Gastroesophageal sphincter (tissue), 4 donors: ENCODE measurements around the gene PTPRN2. TPM values are rescaled to one million over a fixed set of nuclear protein-coding genes. Genes with fewer than 3 reads are reported as not detected.
"Not testable (repeated sequence)": the region's sequence is repeated elsewhere in the genome, so short reads cannot be mapped to it uniquely, and the experiment has no call there.

ENCODE experiments used
- ATAC-seq: fragments of 150-250 bp; one replicate; pipeline ENCODE4 v1.9.1; 2016; ENCODE audit warnings: mild to moderate bottlenecking, moderate library complexity
- H3K27ac ChIP-seq, 4 donors: fragments of 200-600 bp; sonication (generic) in 3 of 4; 1 replicate in 3 of 4; 2 replicates in 1 of 4; pipeline ENCODE4 v1.5.1; 2016 to 2019
- H3K27me3 ChIP-seq: fragments of 200-600 bp; sonication (generic); one replicate; pipeline ENCODE4 v1.5.1; 2019
- H3K36me3 ChIP-seq, 2 donors: fragments of 200-600 bp; sonication (generic); one replicate each; pipeline ENCODE4 v1.5.1; 2019; ENCODE audit warnings: control low read depth in 1 of 2
- H3K4me1 ChIP-seq, 3 donors: fragments of 200-600 bp; sonication (generic); 1 replicate in 2 of 3; 2 replicates in 1 of 3; pipeline ENCODE4 v1.5.1; 2016 to 2019; ENCODE audit warnings: control low read depth in 2 of 3
- H3K4me3 ChIP-seq, 2 donors: fragments of 200-600 bp; sonication (generic); one replicate each; pipeline ENCODE4 v1.5.1; 2019; ENCODE audit warnings: mild to moderate bottlenecking in 1 of 2, moderate library complexity in 1 of 2
- H3K9me3 ChIP-seq, 3 donors: fragments of 200-600 bp; sonication (generic); one replicate each; pipeline ENCODE4 v1.5.1; 2017 to 2019; ENCODE audit warnings: control low read depth in 2 of 3
- EP300 ChIP-seq: sonication (generic); formaldehyde crosslinking; IDR thresholded peaks from one replicate; pipeline ENCODE4 v1.6.1; 2017; ENCODE audit warnings: antibody characterized with exemption, mild to moderate bottlenecking
- POLR2A ChIP-seq, 2 donors: fragments of 450-650 bp; IDR thresholded peaks; one replicate each; pipeline ENCODE4 v1.6.1; 2017; ENCODE audit warnings: antibody characterized with exemption in 2 of 2, mild to moderate bottlenecking in 2 of 2, moderate library complexity in 1 of 2
- POLR2AphosphoS5 ChIP-seq: sonication (generic); formaldehyde crosslinking; IDR thresholded peaks from one replicate; pipeline ENCODE4 v1.6.1; 2017; ENCODE audit warnings: antibody characterized with exemption
- WGBS, 2 donors: methylation state at CpG; one replicate each; pipeline ENCODE4 v1.1.5; 2018; ENCODE audit warnings: low coverage in 1 of 2; 5-methylcytosine and 5-hydroxymethylcytosine counted together
- total RNA-seq, 4 donors: library from RNA; depleted of rRNA; stranded (reverse); fragments of >200 nt; gene quantifications; one replicate each; pipeline ENCODE4 v1.1.0, GENCODE V29; 2016
- TF ChIP-seq, protein P1 (sequence below), 4 experiments: fragments of 200-600 bp in 2 of 4; fragments of 450-650 bp in 2 of 4; sonication (generic) in 1 of 4; IDR thresholded peaks; one replicate each; pipeline ENCODE4 v1.5.1; 2017 to 2019; ENCODE audit warnings: antibody characterized with exemption in 4 of 4, mild to moderate bottlenecking in 2 of 4, moderate library complexity in 2 of 4

Gene PTPRN2
- total RNA-seq, 4 donors from 2014 or later: 1.7 to 4.7 (median 3.3) TPM

DNA sequence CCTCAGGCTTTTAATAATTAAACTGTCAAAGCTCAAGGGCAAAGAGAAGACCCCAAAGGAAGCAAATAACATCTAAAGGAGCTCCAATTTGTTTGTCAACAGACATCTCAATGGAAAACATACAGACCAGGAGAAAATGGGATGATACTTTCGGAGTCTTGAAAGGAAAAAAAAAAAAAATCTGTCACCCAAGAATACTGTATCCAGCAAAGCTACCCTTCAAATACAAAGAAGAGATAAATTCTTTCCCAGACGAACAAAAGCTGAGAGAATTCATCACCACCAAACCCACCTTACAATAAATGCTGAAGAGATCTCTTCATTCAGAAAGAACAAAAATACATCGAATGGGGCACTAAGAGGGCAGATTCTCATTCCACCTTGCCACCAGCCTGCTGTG, 232.8 kb downstream of the PTPRN2 start:
- Histone ChIP-seq H3K4me1 (no peaks in the 10 kb centered on the region), H3K4me3 (no peak overlapping the region), H3K9me3 (peaks cover 0 to 23% (median 0%) of the 10 kb centered on the region in 3 donors), H3K27ac (no peak overlapping the region), H3K27me3 (peaks cover 49% of the 10 kb centered on the region), H3K36me3 (no peaks in the 10 kb centered on the region)
- ATAC-seq: no peak
- 83 to 88% methylated on average over 3 of the region's 3 CpGs for WGBS, 2 donors
- TF ChIP-seq POLR2A (IDR thresholded peaks at IDR 0.05) (no peak), POLR2AphosphoS5 (no peak), EP300 (no peak)
- TF ChIP-seq, protein P1, sequence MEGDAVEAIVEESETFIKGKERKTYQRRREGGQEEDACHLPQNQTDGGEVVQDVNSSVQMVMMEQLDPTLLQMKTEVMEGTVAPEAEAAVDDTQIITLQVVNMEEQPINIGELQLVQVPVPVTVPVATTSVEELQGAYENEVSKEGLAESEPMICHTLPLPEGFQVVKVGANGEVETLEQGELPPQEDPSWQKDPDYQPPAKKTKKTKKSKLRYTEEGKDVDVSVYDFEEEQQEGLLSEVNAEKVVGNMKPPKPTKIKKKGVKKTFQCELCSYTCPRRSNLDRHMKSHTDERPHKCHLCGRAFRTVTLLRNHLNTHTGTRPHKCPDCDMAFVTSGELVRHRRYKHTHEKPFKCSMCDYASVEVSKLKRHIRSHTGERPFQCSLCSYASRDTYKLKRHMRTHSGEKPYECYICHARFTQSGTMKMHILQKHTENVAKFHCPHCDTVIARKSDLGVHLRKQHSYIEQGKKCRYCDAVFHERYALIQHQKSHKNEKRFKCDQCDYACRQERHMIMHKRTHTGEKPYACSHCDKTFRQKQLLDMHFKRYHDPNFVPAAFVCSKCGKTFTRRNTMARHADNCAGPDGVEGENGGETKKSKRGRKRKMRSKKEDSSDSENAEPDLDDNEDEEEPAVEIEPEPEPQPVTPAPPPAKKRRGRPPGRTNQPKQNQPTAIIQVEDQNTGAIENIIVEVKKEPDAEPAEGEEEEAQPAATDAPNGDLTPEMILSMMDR (IDR thresholded peaks at IDR 0.05): no peak

DNA sequence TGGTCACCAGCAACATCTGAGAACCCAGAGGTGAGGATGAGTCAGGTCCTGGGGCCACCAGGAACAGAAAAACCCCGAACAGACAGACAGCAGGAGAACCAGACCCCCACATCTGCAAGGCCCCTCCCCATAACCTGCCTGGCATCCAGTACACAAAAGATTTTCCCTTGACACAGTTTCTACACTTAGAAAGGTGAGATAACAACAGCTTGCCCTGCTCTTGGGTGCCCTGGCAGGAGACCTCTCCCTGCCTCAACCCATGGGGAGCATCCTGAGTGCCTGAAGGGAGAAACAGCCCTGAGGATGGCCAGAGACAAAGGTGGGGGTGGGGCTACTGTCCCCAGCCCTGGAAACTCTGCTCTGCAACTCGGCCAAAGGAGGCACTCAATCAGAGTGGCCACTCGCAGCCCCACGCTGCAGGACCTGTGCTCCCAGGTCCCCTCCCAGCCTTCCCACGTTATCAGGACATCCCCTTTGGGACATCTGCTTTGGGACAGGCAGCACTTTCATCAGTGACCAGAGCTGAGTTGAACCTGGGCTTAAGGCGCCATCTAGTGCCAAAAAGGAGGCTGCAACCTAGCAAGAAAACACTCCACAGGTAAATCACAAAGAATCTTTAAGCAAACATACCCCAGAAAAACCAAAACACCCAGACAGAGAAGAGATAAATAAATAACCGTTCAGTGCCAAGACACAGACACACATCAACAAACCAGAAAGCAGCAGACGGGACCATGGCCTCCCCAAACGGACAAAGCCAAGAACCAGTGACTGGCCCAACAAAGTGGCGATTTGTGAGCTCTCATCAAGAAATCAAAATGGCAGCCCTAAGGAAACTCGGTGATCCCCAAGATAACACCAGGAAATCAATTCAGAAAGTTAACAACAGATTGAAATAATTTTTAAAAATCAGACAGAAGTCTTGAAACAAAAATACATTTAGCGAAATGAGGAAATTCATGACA, 233.7 kb downstream of the PTPRN2 start:
- WGBS, 2 donors: 62 to 83% methylated on average over 7 to 8 of the region's 12 CpGs
- Histone ChIP-seq H3K27me3 (peaks cover 43% of the 10 kb centered on the region), H3K36me3 (no peaks in the 10 kb centered on the region), H3K4me1 (no peaks in the 10 kb centered on the region), H3K27ac (no peak overlapping the region), H3K9me3 (peaks cover 0 to 23% (median 0%) of the 10 kb centered on the region in 3 donors), H3K4me3 (no peak overlapping the region)
- no peak for ATAC-seq
- TF ChIP-seq, protein P1 (IDR thresholded peaks at IDR 0.05): no peak
- no peak for TF ChIP-seq POLR2A (IDR thresholded peaks at IDR 0.05)
- no peak for TF ChIP-seq POLR2AphosphoS5
- no peak for TF ChIP-seq EP300

DNA sequence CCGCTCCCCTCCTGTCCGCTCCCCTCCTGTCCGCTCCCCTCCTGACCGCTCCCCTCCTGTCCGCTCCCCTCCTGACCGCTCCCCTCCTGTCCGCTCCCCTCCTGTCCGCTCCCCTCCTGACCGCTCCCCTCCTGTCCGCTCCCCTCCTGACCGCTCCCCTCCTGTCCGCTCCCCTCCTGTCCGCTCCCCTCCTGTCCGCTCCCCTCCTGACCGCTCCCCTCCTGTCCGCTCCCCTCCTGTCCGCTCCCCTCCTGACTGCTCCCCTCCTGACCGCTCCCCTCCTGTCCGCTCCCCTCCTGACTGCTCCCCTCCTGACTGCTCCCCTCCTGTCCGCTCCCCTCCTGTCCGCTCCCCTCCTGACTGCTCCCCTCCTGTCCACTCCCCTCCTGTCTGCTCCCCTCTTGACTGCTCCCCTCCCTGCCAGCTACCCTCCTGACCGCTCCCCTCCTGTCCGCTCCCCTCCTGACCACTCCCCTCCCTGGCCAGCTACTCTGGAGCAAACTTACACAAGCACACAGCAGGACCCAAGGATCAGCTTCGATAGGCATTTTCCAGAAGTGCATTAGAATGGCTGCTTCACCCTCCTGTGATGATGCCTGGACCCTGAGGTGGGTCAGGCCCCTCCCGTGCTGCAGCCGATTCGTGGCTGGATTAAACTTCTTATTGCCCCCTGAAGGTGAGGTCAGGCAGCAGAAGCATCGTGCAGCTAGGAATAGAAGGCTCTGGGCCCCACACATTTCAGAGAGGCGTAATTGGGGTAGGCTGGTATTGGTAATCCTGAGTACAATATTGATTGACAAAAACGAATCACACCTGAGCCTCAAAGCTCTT, 235.5 kb downstream of the PTPRN2 start:
- ATAC-seq, H3K4me3 ChIP-seq, H3K36me3 ChIP-seq, H3K27ac ChIP-seq, H3K4me1 ChIP-seq: not testable (repeated sequence)
- Histone ChIP-seq H3K27me3 (peaks cover 36% of the 10 kb centered on the region), H3K9me3 (peaks cover 0 to 23% (median 0%) of the 10 kb centered on the region in 3 donors)
- 89 to 97% methylated on average over 12 to 13 of the region's 30 CpGs for WGBS, 2 donors

DNA sequence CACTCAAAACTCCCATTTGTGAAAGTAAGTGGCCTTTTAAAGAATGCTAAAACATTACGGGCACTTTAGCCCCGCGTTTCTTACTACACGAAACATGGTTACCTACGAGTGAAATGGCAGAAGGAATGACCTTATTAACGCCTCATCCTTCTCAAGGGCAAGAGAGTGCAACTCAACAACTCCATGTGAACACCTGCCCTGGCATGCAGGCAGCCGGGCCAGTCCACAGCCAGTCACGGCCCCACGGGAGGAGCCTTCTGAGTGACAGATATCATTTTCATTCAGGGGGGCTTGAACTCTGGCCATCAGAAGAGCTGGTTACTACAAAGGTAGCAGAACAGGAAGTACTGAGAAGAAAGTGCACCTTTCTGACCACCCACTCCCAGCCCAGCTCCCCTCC, 236.1 kb downstream of the PTPRN2 start:
- Histone ChIP-seq H3K27ac (no peak overlapping the region), H3K4me1 (no peaks in the 10 kb centered on the region), H3K36me3 (no peaks in the 10 kb centered on the region), H3K9me3 (peaks cover 0 to 23% (median 0%) of the 10 kb centered on the region in 3 donors), H3K27me3 (peaks cover 29% of the 10 kb centered on the region), H3K4me3 (no peak overlapping the region)
- ATAC-seq: no peak
- TF ChIP-seq, protein P1 (IDR thresholded peaks at IDR 0.05): no peak
- TF ChIP-seq POLR2A (IDR thresholded peaks at IDR 0.05): no peak
- WGBS, 2 donors: 75% methylated on average over 6 of the region's 9 CpGs; no CpG with 5 or more reads in 1 of the 2 donors

DNA sequence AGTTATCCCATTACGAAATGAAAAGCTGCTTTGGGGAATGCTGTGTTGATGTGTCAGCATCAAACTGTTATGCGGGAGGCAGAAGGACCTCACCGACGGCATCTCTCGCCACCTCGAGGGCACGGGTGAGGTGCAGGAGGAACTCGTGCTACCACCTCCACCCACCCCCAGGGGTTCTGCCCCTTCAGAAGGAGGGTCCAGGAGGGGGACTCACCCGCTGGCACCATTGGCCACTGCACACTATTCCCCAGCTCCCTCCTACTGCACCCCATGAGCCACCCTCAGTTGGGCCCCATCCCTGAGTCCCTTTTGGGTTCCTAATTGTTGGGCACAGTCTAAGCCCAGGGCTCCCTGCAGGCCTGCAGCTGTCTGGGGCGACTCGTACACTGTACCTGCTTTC, 236.6 kb downstream of the PTPRN2 start:
- 63 to 64% methylated on average over 3 to 4 of the region's 11 CpGs for WGBS, 2 donors
- TF ChIP-seq POLR2A (IDR thresholded peaks at IDR 0.05) (no peak), EP300 (no peak), POLR2AphosphoS5 (no peak)
- TF ChIP-seq, protein P1 (IDR thresholded peaks at IDR 0.05): no peak
- H3K9me3 ChIP-seq: peaks cover 0 to 23% (median 0%) of the 10 kb centered on the region in 3 donors
- H3K27me3 ChIP-seq: peaks cover 27% of the 10 kb centered on the region
- no peak overlapping the region for H3K27ac ChIP-seq
- H3K4me3 ChIP-seq: no peak overlapping the region
- no peak for ATAC-seq
- no peaks in the 10 kb centered on the region for H3K4me1 ChIP-seq
- no peaks in the 10 kb centered on the region for H3K36me3 ChIP-seq
